OCI-LY7 (cell line): ENCODE measurements around the gene REPIN1. TPM values are rescaled to one million over a fixed set of nuclear protein-coding genes. Genes with fewer than 3 reads are reported as not detected.

Source experiments
- BruUV-seq: library from RNA; stranded (reverse); fragments of 400-500 nt; replicated peaks from 2 replicates; lab custom pipeline; 2021; lab: Mats Ljungman, UMichigan
- CTCF ChIA-PET: fragments of 300-600 bp; sonication (Branson Sonifier 250); formaldehyde crosslinking; loops from one replicate; lab custom pipeline; 2022; ENCODE audit warnings: antibody characterized with exemption; ENCODE audit not compliant: unreplicated experiment; lab: Charles Lee
- POLR2A ChIA-PET: fragments of 300-600 bp; sonication (Branson Sonifier 250); formaldehyde crosslinking; loops from one replicate; lab custom pipeline; 2022; ENCODE audit warnings: antibody characterized with exemption; lab: Charles Lee
- DNase-seq: peaks from one replicate; pipeline ENCODE4 v3.0.0-alpha.2; 2015; ENCODE audit warnings: low spot score
- H2AFZ ChIP-seq: fragments of 200-600 bp; sonication (generic), shearing (Covaris generic); 2 replicates; pipeline ENCODE4 v1.6.1; 2014; ENCODE audit warnings: mild to moderate bottlenecking, antibody characterized with exemption, low read length, moderate library complexity
- H3K27ac ChIP-seq: fragments of 200-600 bp; sonication (generic); 2 replicates; pipeline ENCODE4 v1.5.1; 2014; ENCODE audit warnings: mixed run types, low read depth, mild to moderate bottlenecking, moderate library complexity, low read length, inconsistent platforms; ENCODE audit not compliant: poor library complexity, severe bottlenecking
- H3K36me3 ChIP-seq: fragments of 200-600 bp; sonication (generic); 2 replicates; pipeline ENCODE4 v1.6.1; 2014; ENCODE audit warnings: mild to moderate bottlenecking, antibody characterized with exemption, low read length, moderate library complexity, mixed read lengths; ENCODE audit not compliant: insufficient read depth
- H3K4me1 ChIP-seq: fragments of 200-600 bp; sonication (generic); 2 replicates; pipeline ENCODE4 v1.5.1; 2014; ENCODE audit warnings: mild to moderate bottlenecking, low read length; ENCODE audit not compliant: insufficient read depth, poor library complexity, severe bottlenecking
- H3K4me2 ChIP-seq: fragments of 200-600 bp; sonication (generic); 2 replicates; pipeline ENCODE4 v1.6.1; 2014; ENCODE audit warnings: mild to moderate bottlenecking, low read length
- H3K4me3 ChIP-seq: fragments of 200-600 bp; sonication (generic); 2 replicates; pipeline ENCODE4 v1.5.1; 2014; ENCODE audit warnings: mild to moderate bottlenecking, low read depth, low read length; ENCODE audit not compliant: poor library complexity, severe bottlenecking
- H3K79me2 ChIP-seq: fragments of 200-600 bp; sonication (generic); 2 replicates; pipeline ENCODE4 v1.6.1; 2016; ENCODE audit warnings: low read depth, mild to moderate bottlenecking, low read length, moderate library complexity, mixed read lengths; ENCODE audit not compliant: insufficient read depth
- H3K9me2 ChIP-seq: fragments of 200-600 bp; sonication (generic); 2 replicates; pipeline ENCODE4 v1.6.1; 2016; ENCODE audit warnings: mild to moderate bottlenecking, low read length, mixed read lengths; ENCODE audit not compliant: insufficient read depth
- H3K9me3 ChIP-seq: fragments of 200-600 bp; sonication (generic); 2 replicates; pipeline ENCODE4 v1.6.1; 2014; ENCODE audit warnings: mild to moderate bottlenecking, mixed run types, low read length, mixed read lengths
- H4K20me1 ChIP-seq: fragments of 200-600 bp; sonication (generic); 2 replicates; pipeline ENCODE4 v1.6.1; 2014; ENCODE audit warnings: mild to moderate bottlenecking, antibody characterized with exemption, low read length, moderate library complexity, mixed read lengths; ENCODE audit not compliant: insufficient read depth
- EZH2phosphoT487 ChIP-seq: fragments of 200-600 bp; sonication (generic); IDR thresholded peaks from 2 replicates; pipeline ENCODE4 v1.6.1; 2018; ENCODE audit warnings: low read depth, borderline replicate concordance, mild to moderate bottlenecking, mixed run types, antibody characterized with exemption, low read length, moderate library complexity, mixed read lengths
- intact Hi-C: fragments of 100-400 bp; cut with micrococcal nuclease; formaldehyde crosslinking; loops from one replicate; pipeline ENCODE4 v1.10.0; 2022; ENCODE audit not compliant: unreplicated experiment
- total RNA-seq, 2 experiments: library from RNA; depleted of rRNA in 1 of 2; stranded (reverse); fragments of >200 nt in 1 of 2; shearing (Covaris generic) in 1 of 2; gene quantifications; 2 replicates each; pipeline ENCODE4 v1.2.3, GENCODE V29; 2014 to 2022
- TF ChIP-seq, protein P1 (sequence below): fragments of 200-600 bp; sonication (generic); conservative IDR thresholded peaks from 2 replicates; pipeline ENCODE4 v1.5.1; 2014; ENCODE audit warnings: mild to moderate bottlenecking, antibody characterized with exemption, low read length, moderate library complexity, mixed read lengths

Gene REPIN1
- total RNA-seq, 2 experiments from 2014 or later = 19.0 to 46.2 TPM

DNA sequence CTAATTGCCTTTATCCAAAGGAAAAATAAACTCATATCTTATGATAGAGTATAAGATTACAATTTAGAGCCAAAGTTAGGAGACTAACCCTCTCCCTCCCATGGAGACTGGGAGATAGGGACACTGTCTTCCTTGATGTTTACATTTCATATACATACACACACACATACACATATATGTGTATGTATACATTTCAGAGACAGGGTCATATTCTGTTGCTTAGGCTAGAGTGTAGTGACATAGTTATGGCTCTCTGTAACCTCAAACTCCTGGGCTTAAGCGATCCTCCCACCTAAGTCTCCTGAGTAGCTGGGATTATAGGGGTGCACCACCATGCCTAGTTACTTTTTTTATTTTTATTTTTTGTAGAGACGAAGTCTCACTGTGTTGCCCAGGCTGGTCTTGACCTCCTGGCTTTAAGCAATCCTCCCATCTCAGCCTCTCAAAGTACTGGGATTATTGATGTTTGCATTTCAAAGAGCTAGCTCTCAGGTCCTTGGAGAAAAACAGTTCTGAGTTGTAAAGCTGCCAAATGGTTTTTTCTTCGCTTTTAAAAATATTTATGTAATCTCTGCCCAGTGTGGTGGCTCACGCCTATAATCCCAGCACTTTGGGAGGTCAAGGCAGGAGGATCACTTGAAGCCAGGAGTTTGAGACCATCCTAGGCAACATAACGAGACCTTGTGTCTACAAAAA is 8.1 kb upstream of the REPIN1 start:
- CTCF ChIA-PET = no interaction called here
- no TSS peak for BruUV-seq

DNA sequence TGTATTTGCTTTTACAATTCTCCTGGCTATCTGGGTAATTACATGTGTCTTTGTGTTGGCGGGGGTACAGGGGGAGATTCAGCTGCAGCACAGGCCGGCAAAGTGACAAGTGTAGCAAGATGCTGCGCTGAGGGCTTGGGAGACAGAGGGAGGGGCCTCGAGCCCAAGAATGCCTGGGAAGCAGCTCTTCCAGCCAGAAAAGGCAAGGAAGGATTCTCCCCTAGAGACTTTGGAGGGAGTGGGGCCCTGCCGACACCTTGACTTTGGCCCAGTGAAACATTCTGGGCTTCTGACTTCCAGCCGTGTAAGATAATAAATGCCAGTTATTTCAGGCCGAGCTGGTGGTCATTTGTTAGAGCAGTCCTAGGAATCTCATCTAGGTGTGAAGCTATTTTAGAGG is 7.2 kb upstream of the REPIN1 start:
- Histone ChIP-seq H3K79me2 (no peaks in the 10 kb centered on the region), H3K4me2 (no peak overlapping the region), H3K4me1 (peaks cover 40% of the 10 kb centered on the region), H3K36me3 (no peaks in the 10 kb centered on the region), H4K20me1 (no peaks in the 10 kb centered on the region), H3K9me3 (no peaks in the 10 kb centered on the region), H3K27ac (no peak overlapping the region), H2AFZ (no peak overlapping the region), H3K9me2 (no peaks in the 10 kb centered on the region), H3K4me3 (no peak overlapping the region)
- POLR2A ChIA-PET = interaction anchor here (0.7 kb wide), 1 partner anchor 8 kb away, joined by 3 read pairs; no protein-coding TSS in a partner anchor
- CTCF ChIA-PET = no interaction called here
- TF ChIP-seq, protein P1, sequence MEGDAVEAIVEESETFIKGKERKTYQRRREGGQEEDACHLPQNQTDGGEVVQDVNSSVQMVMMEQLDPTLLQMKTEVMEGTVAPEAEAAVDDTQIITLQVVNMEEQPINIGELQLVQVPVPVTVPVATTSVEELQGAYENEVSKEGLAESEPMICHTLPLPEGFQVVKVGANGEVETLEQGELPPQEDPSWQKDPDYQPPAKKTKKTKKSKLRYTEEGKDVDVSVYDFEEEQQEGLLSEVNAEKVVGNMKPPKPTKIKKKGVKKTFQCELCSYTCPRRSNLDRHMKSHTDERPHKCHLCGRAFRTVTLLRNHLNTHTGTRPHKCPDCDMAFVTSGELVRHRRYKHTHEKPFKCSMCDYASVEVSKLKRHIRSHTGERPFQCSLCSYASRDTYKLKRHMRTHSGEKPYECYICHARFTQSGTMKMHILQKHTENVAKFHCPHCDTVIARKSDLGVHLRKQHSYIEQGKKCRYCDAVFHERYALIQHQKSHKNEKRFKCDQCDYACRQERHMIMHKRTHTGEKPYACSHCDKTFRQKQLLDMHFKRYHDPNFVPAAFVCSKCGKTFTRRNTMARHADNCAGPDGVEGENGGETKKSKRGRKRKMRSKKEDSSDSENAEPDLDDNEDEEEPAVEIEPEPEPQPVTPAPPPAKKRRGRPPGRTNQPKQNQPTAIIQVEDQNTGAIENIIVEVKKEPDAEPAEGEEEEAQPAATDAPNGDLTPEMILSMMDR = no peak
- no peak for TF ChIP-seq EZH2phosphoT487
- no peak for DNase-seq
- intact Hi-C loops = loop anchor here (10.0 kb wide), 1 partner anchor 533 kb away; no protein-coding TSS in a partner anchor
- BruUV-seq = no TSS peak

More for the DNA sequence above, 8.1 kb upstream of the REPIN1 start:
- intact Hi-C loops = loop anchor here (10.0 kb wide), 1 partner anchor 534 kb away; no protein-coding TSS in a partner anchor
- POLR2A ChIA-PET = no interaction called here
- Histone ChIP-seq H3K4me2 (no peak overlapping the region), H3K79me2 (no peaks in the 10 kb centered on the region), H4K20me1 (no peaks in the 10 kb centered on the region), H3K9me3 (no peaks in the 10 kb centered on the region), H3K4me3 (no peak overlapping the region), H2AFZ (no peak overlapping the region), H3K9me2 (no peaks in the 10 kb centered on the region), H3K4me1 (peaks cover 31% of the 10 kb centered on the region), H3K36me3 (no peaks in the 10 kb centered on the region), H3K27ac (no peak overlapping the region)
- no peak for TF ChIP-seq EZH2phosphoT487
- TF ChIP-seq, protein P1 = no peak
- DNase-seq = no peak
